AG04450 (cell line): Measurements from ENCODE around the gene UBAP1L. TPM values are rescaled to one million over a fixed set of nuclear protein-coding genes. Genes with fewer than 3 reads are reported as not detected.
A peak's percentile ranks its signal among the peaks of the same experiment; 100 is the strongest.
"Not testable (repeated sequence)": the region's sequence is repeated elsewhere in the genome, so short reads cannot be mapped to it uniquely, and the experiment has no call there.

Experiments
- CTCF ChIA-PET: fragments of 300-600, 350-600 bp; formaldehyde crosslinking; extraction: SDS; loops from one replicate; lab custom pipeline; 2022; ENCODE audit warnings: antibody characterized with exemption, inconsistent platforms; lab: Charles Lee
- POLR2A ChIA-PET: fragments of 350-600 bp; formaldehyde crosslinking; extraction: SDS; loops from one replicate; lab custom pipeline; 2021; ENCODE audit warnings: antibody characterized with exemption, inconsistent platforms; lab: Yijun Ruan, JAX
- DNase-seq: peaks from one replicate; pipeline ENCODE4 v3.0.0-alpha.2; 2011; ENCODE audit warnings: low read depth, low spot score
- H3K27ac ChIP-seq: one replicate; pipeline ENCODE4 v1.5.1; 2012; ENCODE audit warnings: low read depth, low read length, control low read depth
- H3K27me3 ChIP-seq: one replicate; pipeline ENCODE4 v1.6.0; 2012; ENCODE audit warnings: low read length; ENCODE audit not compliant: control insufficient read depth, insufficient read depth
- H3K4me3 ChIP-seq: 2 replicates; pipeline ENCODE4 v1.5.1; 2011; ENCODE audit warnings: mild to moderate bottlenecking, low read depth, low read length, control low read depth
- H3K9me3 ChIP-seq: 2 replicates; pipeline ENCODE4 v1.5.1; 2012; ENCODE audit warnings: low read length; ENCODE audit not compliant: control insufficient read depth, insufficient read depth
- CTCF ChIP-seq: IDR thresholded peaks from 2 replicates; pipeline ENCODE4 v1.5.1; 2011; ENCODE audit warnings: low read depth, low read length, control low read depth, inconsistent platforms
- polyA plus RNA-seq: library from polyadenylated mRNA; depleted of rRNA; stranded (reverse); fragments of >200 nt; gene quantifications from 2 replicates; pipeline ENCODE4 v1.2.3, GENCODE V29; 2011

Gene UBAP1L
- polyA plus RNA-seq, 1 experiment: 0.46 TPM

- Histone ChIP-seq H3K27ac (no peak overlapping the region), H3K9me3 (peaks cover 12% of the 10 kb centered on the region; the same call in 1 of the 2 replicates), H3K4me3 (no peak overlapping the region), H3K27me3 (peaks cover 23% of the 10 kb centered on the region)
- ChIA-PET POLR2A (interaction anchor here (1.8 kb wide), 1 partner anchor 8 kb away, joined by 6 read pairs; no protein-coding TSS in a partner anchor), CTCF (interaction anchor here (0.5 to 3.0 kb wide), 5 partner anchors 9 to 196 kb away, joined by 5 to 33 read pairs (median 13); partner anchors contain the start of gene RASL12)
- DNase-seq: no peak
- TF ChIP-seq CTCF: peak; percentile 56
Measured at GRCh38 chr15:65077981-65078352, 37.0 kb downstream of the UBAP1L start.

GRCh38 chr15:65077291-65077980, 37.6 kb downstream of the UBAP1L start:
- Histone ChIP-seq H3K9me3 (peaks cover 12% of the 10 kb centered on the region; the same call in 1 of the 2 replicates), H3K27me3 (peaks cover 23% of the 10 kb centered on the region), H3K27ac (no peak overlapping the region), H3K4me3 (no peak overlapping the region)
- no peak for TF ChIP-seq CTCF
- ChIA-PET CTCF (interaction anchor here (1.7 to 3.0 kb wide), 4 partner anchors 8 to 44 kb away, joined by 7 to 33 read pairs (median 16); partner anchors contain the start of gene RASL12), POLR2A (no interaction called here)
- DNase-seq: no peak

GRCh38 chr15:65076486-65077290, 38.3 kb downstream of the UBAP1L start, which contains the start of gene KBTBD13:
Gene KBTBD13 (plus strand): TSS chr15:65076746. CDS start chr15:65076816, 70 bp downstream.
- H3K4me3 ChIP-seq: no peak within 1 kb of the TSS
- DNase-seq: no peak
- H3K9me3 ChIP-seq: peaks cover 12% of the 10 kb centered on the region; the same call in 1 of the 2 replicates
- H3K27ac ChIP-seq: no peak within 1 kb of the TSS
- ChIA-PET POLR2A (no interaction called here), CTCF (interaction anchor here (1.7 to 3.0 kb wide), 2 partner anchors 21 to 43 kb away, joined by 7 to 33 read pairs; no protein-coding TSS in a partner anchor)
- H3K27me3 ChIP-seq: peaks cover 16% of the 10 kb centered on the region
- no peak for TF ChIP-seq CTCF

- CTCF ChIA-PET: interaction anchor here (1.7 to 2.0 kb wide), 2 partner anchors 8 to 42 kb away, joined by 6 to 7 read pairs; no protein-coding TSS in a partner anchor
- DNase-seq, H3K27ac ChIP-seq, POLR2A ChIA-PET, H3K4me3 ChIP-seq: not testable (repeated sequence)
- peaks cover 12% of the 10 kb centered on the region; the same call in 1 of the 2 replicates for H3K9me3 ChIP-seq
- peaks cover 16% of the 10 kb centered on the region for H3K27me3 ChIP-seq
Measured at GRCh38 chr15:65075607-65076395, 39.2 kb downstream of the UBAP1L start.

GRCh38 chr15:65074946-65075345, 40.1 kb downstream of the UBAP1L start:
- DNase-seq, H3K4me3 ChIP-seq, H3K27ac ChIP-seq, POLR2A ChIA-PET: not testable (repeated sequence)
- CTCF ChIA-PET: interaction anchor here (1.2 to 2.0 kb wide), 2 partner anchors 8 to 21 kb away, joined by 4 to 6 read pairs; no protein-coding TSS in a partner anchor
- peaks cover 12% of the 10 kb centered on the region; the same call in 1 of the 2 replicates for H3K9me3 ChIP-seq
- H3K27me3 ChIP-seq: peaks cover 16% of the 10 kb centered on the region
